Gastroesophageal sphincter (tissue), 4 donors: ENCODE results near the gene NMU. TPM values are rescaled to one million over a fixed set of nuclear protein-coding genes. Genes with fewer than 3 reads are reported as not detected.
"Not testable (repeated sequence)": the region's sequence is repeated elsewhere in the genome, so short reads cannot be mapped to it uniquely, and the experiment has no call there.

Experiments used
- ATAC-seq: fragments of 150-250 bp; one replicate; pipeline ENCODE4 v1.9.1; 2016; ENCODE audit warnings: mild to moderate bottlenecking, moderate library complexity
- H3K27ac ChIP-seq, 4 donors: fragments of 200-600 bp; sonication (generic) in 3 of 4; 1 replicate in 3 of 4; 2 replicates in 1 of 4; pipeline ENCODE4 v1.5.1; 2016 to 2019
- H3K27me3 ChIP-seq: fragments of 200-600 bp; sonication (generic); one replicate; pipeline ENCODE4 v1.5.1; 2019
- H3K36me3 ChIP-seq, 2 donors: fragments of 200-600 bp; sonication (generic); one replicate each; pipeline ENCODE4 v1.5.1; 2019; ENCODE audit warnings: control low read depth in 1 of 2
- H3K4me1 ChIP-seq, 3 donors: fragments of 200-600 bp; sonication (generic); 1 replicate in 2 of 3; 2 replicates in 1 of 3; pipeline ENCODE4 v1.5.1; 2016 to 2019; ENCODE audit warnings: control low read depth in 2 of 3
- H3K4me3 ChIP-seq, 2 donors: fragments of 200-600 bp; sonication (generic); one replicate each; pipeline ENCODE4 v1.5.1; 2019; ENCODE audit warnings: mild to moderate bottlenecking in 1 of 2, moderate library complexity in 1 of 2
- H3K9me3 ChIP-seq, 3 donors: fragments of 200-600 bp; sonication (generic); one replicate each; pipeline ENCODE4 v1.5.1; 2017 to 2019; ENCODE audit warnings: control low read depth in 2 of 3
- CTCF ChIP-seq, 4 experiments: fragments of 200-600 bp in 2 of 4; fragments of 450-650 bp in 2 of 4; sonication (generic) in 1 of 4; IDR thresholded peaks; one replicate each; pipeline ENCODE4 v1.5.1; 2017 to 2019; ENCODE audit warnings: antibody characterized with exemption in 4 of 4, mild to moderate bottlenecking in 2 of 4, moderate library complexity in 2 of 4
- EP300 ChIP-seq: sonication (generic); formaldehyde crosslinking; IDR thresholded peaks from one replicate; pipeline ENCODE4 v1.6.1; 2017; ENCODE audit warnings: antibody characterized with exemption, mild to moderate bottlenecking
- POLR2A ChIP-seq, 2 donors: fragments of 450-650 bp; IDR thresholded peaks; one replicate each; pipeline ENCODE4 v1.6.1; 2017; ENCODE audit warnings: antibody characterized with exemption in 2 of 2, mild to moderate bottlenecking in 2 of 2, moderate library complexity in 1 of 2
- POLR2AphosphoS5 ChIP-seq: sonication (generic); formaldehyde crosslinking; IDR thresholded peaks from one replicate; pipeline ENCODE4 v1.6.1; 2017; ENCODE audit warnings: antibody characterized with exemption
- WGBS, 2 donors: methylation state at CpG; one replicate each; pipeline ENCODE4 v1.1.5; 2018; ENCODE audit warnings: low coverage in 1 of 2; 5-methylcytosine and 5-hydroxymethylcytosine counted together
- total RNA-seq, 4 donors: library from RNA; depleted of rRNA; stranded (reverse); fragments of >200 nt; gene quantifications; one replicate each; pipeline ENCODE4 v1.1.0, GENCODE V29; 2016

NMU gene
- total RNA-seq, 4 donors from 2014 or later: 1.6 TPM; not detected in 3

GRCh38 chr4:55553441-55554201 lies 82.5 kb downstream of the NMU start:
- H3K27me3 ChIP-seq: no peaks in the 10 kb centered on the region

GRCh38 chr4:55551964-55552363 lies 84.1 kb downstream of the NMU start:
- H3K4me3 ChIP-seq, ATAC-seq, H3K9me3 ChIP-seq, H3K36me3 ChIP-seq, H3K27me3 ChIP-seq, H3K27ac ChIP-seq: not testable (repeated sequence)
- H3K4me1 ChIP-seq: peaks cover 0 to 19% (median 6%) of the 10 kb centered on the region in 3 donors
- WGBS, 2 donors: 84 to 88% methylated on average over 3 to 5 of the region's 6 CpGs

More at GRCh38 chr4:55553441-55554201, 82.5 kb downstream of the NMU start:
- H3K27ac ChIP-seq: peak overlapping the region in 3 of 4 donors; percentile 18 to 46 (median 30)
- H3K4me1 ChIP-seq: peaks cover 0 to 9% (median 0%) of the 10 kb centered on the region in 3 donors
- no peaks in the 10 kb centered on the region for H3K36me3 ChIP-seq
- peak; percentile 77 for ATAC-seq
- TF ChIP-seq POLR2AphosphoS5 (no peak), EP300 (no peak)
- WGBS, 2 donors: 41 to 48% methylated on average over 6 to 9 of the region's 10 CpGs
- no peaks in the 10 kb centered on the region for H3K9me3 ChIP-seq
- H3K4me3 ChIP-seq: peak overlapping the region; percentile 24 to 37

GRCh38 chr4:55549888-55550287 lies 86.2 kb downstream of the NMU start:
- Histone ChIP-seq H3K27me3 (no peaks in the 10 kb centered on the region), H3K9me3 (no peaks in the 10 kb centered on the region), H3K4me1 (peaks cover 0 to 26% (median 6%) of the 10 kb centered on the region in 3 donors), H3K36me3 (no peaks in the 10 kb centered on the region), H3K4me3 (no peak overlapping the region), H3K27ac (no peak overlapping the region)
- no peak for ATAC-seq
- whole genome bisulfite sequencing, 2 donors: 75 to 92% methylated on average over 2 of the region's 2 CpGs
- no peak for TF ChIP-seq EP300
- TF ChIP-seq POLR2A (IDR thresholded peaks at IDR 0.05): no peak
- TF ChIP-seq CTCF (IDR thresholded peaks at IDR 0.05): no peak
- no peak for TF ChIP-seq POLR2AphosphoS5

DNA sequence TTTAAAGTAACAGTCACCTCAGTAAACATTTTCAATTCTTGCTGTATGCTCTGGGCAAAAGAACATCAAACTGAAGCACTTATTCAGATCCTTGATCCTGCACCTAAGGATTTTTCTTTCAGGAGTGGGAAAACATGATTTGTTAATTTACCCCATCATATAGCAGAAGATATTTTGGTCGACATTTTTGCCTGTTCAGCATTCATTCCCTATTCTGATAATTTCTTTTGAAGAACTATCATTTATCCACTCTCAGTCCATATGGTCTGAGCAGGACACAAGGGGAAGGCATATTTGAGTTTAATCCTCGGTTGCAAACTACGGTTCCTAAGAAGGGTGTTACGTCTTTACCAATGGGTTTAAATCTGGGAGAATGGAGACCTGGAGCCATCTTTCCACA lies 88.2 kb downstream of the NMU start:
- ATAC-seq: no peak
- Histone ChIP-seq H3K27me3 (no peaks in the 10 kb centered on the region), H3K4me3 (peak overlapping the region; percentile 85 to 99), H3K36me3 (no peaks in the 10 kb centered on the region), H3K9me3 (no peaks in the 10 kb centered on the region), H3K27ac (peak overlapping the region in 3 of 4 donors; percentile 97 to 99 (median 97)), H3K4me1 (peaks cover 0 to 36% (median 6%) of the 10 kb centered on the region in 3 donors)
- TF ChIP-seq CTCF (IDR thresholded peaks at IDR 0.05) (no peak), POLR2A (IDR thresholded peaks at IDR 0.05) (no peak), EP300 (no peak), POLR2AphosphoS5 (no peak)
- WGBS, 2 donors: 36 to 63% methylated on average over 3 to 4 of the region's 4 CpGs

DNA sequence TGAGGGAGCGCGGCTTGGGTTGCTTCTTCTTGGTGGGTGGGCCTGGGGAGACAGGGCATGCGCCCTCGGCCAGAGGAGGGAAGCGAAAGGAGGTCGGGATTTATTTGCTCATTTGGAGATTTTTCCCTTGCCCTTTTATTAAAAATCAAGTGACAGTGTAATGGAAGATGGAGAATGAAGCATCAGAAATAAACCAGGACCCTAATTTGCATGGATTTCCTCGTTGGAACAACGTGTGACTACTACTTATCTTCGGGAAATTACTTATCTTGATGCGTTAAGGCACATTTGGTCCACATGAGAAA lies 88.7 kb downstream of the NMU start:
- peak overlapping the region; percentile 93 to 99 (median 97) for H3K27ac ChIP-seq
- ATAC-seq: no peak
- no peak for TF ChIP-seq CTCF (IDR thresholded peaks at IDR 0.05)
- TF ChIP-seq POLR2AphosphoS5: no peak
- no peak for TF ChIP-seq POLR2A (IDR thresholded peaks at IDR 0.05)
- TF ChIP-seq EP300: no peak
- H3K36me3 ChIP-seq: no peaks in the 10 kb centered on the region
- no peaks in the 10 kb centered on the region for H3K9me3 ChIP-seq
- H3K4me3 ChIP-seq: peak overlapping the region; percentile 85 to 99
- WGBS, 2 donors: 0% methylated on average over 2 to 7 of the region's 10 CpGs
- H3K27me3 ChIP-seq: no peaks in the 10 kb centered on the region
- peaks cover 0 to 36% (median 6%) of the 10 kb centered on the region in 3 donors for H3K4me1 ChIP-seq
